ENCODE results near the gene RNPEPL1.

The RNPEPL1 gene

GRCh38 chr2:240574386-240575100 lies 6.3 kb downstream of the RNPEPL1 start:
- no peak for DNase-seq (ENCODE audit: low read depth)
- TF ChIP-seq CTCF (IDR thresholded peaks at IDR 0.05; ENCODE audit: low read depth, low read length, missing control alignments), result no peak
- in situ Hi-C loops (cut with HindIII; ENCODE audit: low sequenced_read_pairs), result no loop called here
- no peak overlapping the region for H3K4me3 ChIP-seq (ENCODE audit: low read depth, low read length)

- H3K4me3 ChIP-seq (ENCODE audit: low read depth, low read length), result no peak overlapping the region
- in situ Hi-C loops (cut with HindIII; ENCODE audit: low sequenced_read_pairs), result no loop called here
- TF ChIP-seq CTCF (IDR thresholded peaks at IDR 0.05; ENCODE audit: low read depth, low read length, missing control alignments), result no peak
- no peak for DNase-seq (ENCODE audit: low read depth)
These were observed 7.0 kb downstream of the RNPEPL1 start for GRCh38 chr2:240575101-240575965.

- no peak for DNase-seq (ENCODE audit: low read depth)
- H3K4me3 ChIP-seq (ENCODE audit: low read depth, low read length), result no peak overlapping the region
- no peak for TF ChIP-seq CTCF (IDR thresholded peaks at IDR 0.05; ENCODE audit: low read depth, low read length, missing control alignments)
- in situ Hi-C loops (cut with HindIII; ENCODE audit: low sequenced_read_pairs), result no loop called here
These were observed 7.8 kb downstream of the RNPEPL1 start for GRCh38 chr2:240576036-240576435.

GRCh38 chr2:240576436-240577205 lies 8.3 kb downstream of the RNPEPL1 start:
- no peak for TF ChIP-seq CTCF (IDR thresholded peaks at IDR 0.05; ENCODE audit: low read depth, low read length, missing control alignments)
- in situ Hi-C loops (cut with HindIII; ENCODE audit: low sequenced_read_pairs), result no loop called here
- no peak for DNase-seq (ENCODE audit: low read depth)

GRCh38 chr2:240577281-240578109 lies 9.2 kb downstream of the RNPEPL1 start:
- no peak for DNase-seq (ENCODE audit: low read depth)
- TF ChIP-seq CTCF (IDR thresholded peaks at IDR 0.05; ENCODE audit: low read depth, low read length, missing control alignments), result no peak
- no peak overlapping the region for H3K4me3 ChIP-seq (ENCODE audit: low read depth, low read length)
- in situ Hi-C loops (cut with HindIII; ENCODE audit: low sequenced_read_pairs), result no loop called here

More at GRCh38 chr2:240576436-240577205, 8.3 kb downstream of the RNPEPL1 start:
- no peak overlapping the region for H3K4me3 ChIP-seq (ENCODE audit: low read depth, low read length)
